GM12892 (cell line): ENCODE results near the gene NOXRED1.
"Not testable (repeated sequence)": the region's sequence is repeated elsewhere in the genome, so short reads cannot be mapped to it uniquely, and the experiment has no call there.

Experiments used
- DNase-seq: peaks from one replicate; pipeline ENCODE4 v3.0.0; 2011; ENCODE audit not compliant: insufficient read length
- FAIRE-seq: peaks from 2 replicates; lab custom pipeline; 2011; peaks lifted over from hg19 to GRCh38; lab: Jason Lieb, UNC
- POLR2A ChIP-seq: IDR thresholded peaks from 2 replicates; pipeline ENCODE4 v1.6.1; 2011; ENCODE audit warnings: low read depth, low read length, control low read depth
- POLR2AphosphoS5 ChIP-seq: IDR thresholded peaks from 2 replicates; pipeline ENCODE4 v1.6.1; 2011; ENCODE audit warnings: low read depth, low read length, control low read depth
- TAF1 ChIP-seq: IDR thresholded peaks from 2 replicates; pipeline ENCODE4 v1.6.1; 2011; ENCODE audit warnings: low read depth, mild to moderate bottlenecking, control low read depth, low read length, borderline replicate concordance

NOXRED1 gene

GRCh38 chr14:77455966-77456640, 32.8 kb upstream of the NOXRED1 start:
- FAIRE-seq (no peak), DNase-seq (no peak)
- TF ChIP-seq TAF1 (no peak), POLR2A (no peak)

- TF ChIP-seq TAF1 = no peak
- no peak for TF ChIP-seq POLR2AphosphoS5
- no peak for TF ChIP-seq POLR2A
- no peak for FAIRE-seq
Measured at GRCh38 chr14:77442196-77442595, 18.9 kb upstream of the NOXRED1 start.

DNA sequence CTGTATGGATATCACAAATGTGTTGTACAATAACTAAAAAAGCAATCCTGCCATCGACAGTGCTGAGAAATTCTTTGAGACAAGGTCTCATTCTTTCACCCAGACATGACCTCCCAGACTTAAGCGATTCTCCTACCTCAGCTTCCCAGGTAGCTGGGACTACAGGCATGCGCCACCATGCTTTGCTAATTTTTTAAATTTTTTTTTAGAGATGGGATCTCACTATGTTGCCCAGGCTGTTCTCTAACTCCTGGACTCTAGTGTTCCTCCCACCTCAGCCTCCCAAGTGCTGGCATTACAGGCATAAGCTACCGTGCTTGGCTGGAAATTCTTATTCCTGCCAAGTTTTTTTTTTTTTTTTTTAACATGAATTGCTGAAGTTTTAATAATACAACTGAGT, 16.5 kb upstream of the NOXRED1 start:
- DNase-seq = no peak
- FAIRE-seq = no peak
- TF ChIP-seq TAF1 (no peak), POLR2AphosphoS5 (no peak), POLR2A (no peak)

More at GRCh38 chr14:77442196-77442595, 18.9 kb upstream of the NOXRED1 start:
- no peak for DNase-seq

DNA sequence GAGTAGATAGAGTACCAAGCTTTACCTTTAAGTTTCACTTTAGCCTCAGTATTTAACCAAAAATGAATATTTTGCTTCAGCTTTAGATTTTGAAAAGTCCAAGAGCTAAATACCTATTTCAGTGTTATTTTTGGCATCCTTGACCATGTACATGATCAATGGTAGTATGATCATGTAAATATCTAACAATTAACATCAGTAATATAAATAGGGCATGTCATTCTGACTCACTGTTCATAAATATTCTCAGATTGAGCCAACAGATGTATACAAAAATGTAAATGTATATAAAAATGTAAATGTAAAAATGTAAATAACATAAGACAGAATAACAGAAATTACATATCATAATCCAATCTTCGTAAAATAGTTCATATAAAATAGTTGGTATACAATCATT, 15.3 kb upstream of the NOXRED1 start:
- TF ChIP-seq POLR2A (no peak), POLR2AphosphoS5 (no peak), TAF1 (no peak)
- FAIRE-seq (no peak), DNase-seq (no peak)

- DNase-seq (no peak), FAIRE-seq (no peak)
- TF ChIP-seq POLR2A (no peak), TAF1 (no peak), POLR2AphosphoS5 (no peak)
Measured at GRCh38 chr14:77436042-77436441, 12.7 kb upstream of the NOXRED1 start.

DNA sequence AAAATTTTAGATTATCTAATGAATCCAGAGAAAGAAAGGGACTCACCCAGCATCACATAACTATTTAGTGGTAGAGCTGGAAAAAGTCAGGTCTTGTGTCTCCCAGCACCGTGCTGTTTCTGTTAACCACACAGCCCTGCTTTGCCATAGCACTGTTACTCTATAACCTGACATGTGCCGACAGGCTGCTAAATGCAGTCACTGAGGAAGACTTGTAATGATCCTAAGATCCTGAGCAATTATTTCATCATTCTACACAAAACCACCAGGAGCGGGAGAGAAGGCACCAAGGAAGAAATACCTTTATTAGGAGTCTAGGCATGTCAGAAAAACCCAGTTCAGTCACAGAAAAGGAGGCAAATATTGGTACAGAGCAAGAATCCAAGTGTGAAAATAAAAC, 3.1 kb upstream of the NOXRED1 start:
- DNase-seq (no peak), FAIRE-seq (no peak)
- TF ChIP-seq TAF1 (no peak), POLR2AphosphoS5 (no peak), POLR2A (no peak)

GRCh38 chr14:77424862-77425261, 1.5 kb upstream of the NOXRED1 start:
- FAIRE-seq (no peak), DNase-seq (no peak)
- TF ChIP-seq POLR2AphosphoS5 = no peak
- no peak for TF ChIP-seq POLR2A
- no peak for TF ChIP-seq TAF1

GRCh38 chr14:77421201-77421600, 2.1 kb downstream of the NOXRED1 start:
- TF ChIP-seq POLR2A (no peak), POLR2AphosphoS5 (no peak), TAF1 (no peak)
- DNase-seq = no peak

GRCh38 chr14:77416836-77417235, 6.5 kb downstream of the NOXRED1 start:
- no peak for TF ChIP-seq POLR2AphosphoS5
- TF ChIP-seq TAF1 = no peak
- no peak for TF ChIP-seq POLR2A
- DNase-seq = no peak
- no peak for FAIRE-seq

More at GRCh38 chr14:77421201-77421600, 2.1 kb downstream of the NOXRED1 start:
- FAIRE-seq = no peak

- not testable (repeated sequence) for DNase-seq, FAIRE-seq
Measured at GRCh38 chr14:77416098-77416497, 7.2 kb downstream of the NOXRED1 start.

DNA sequence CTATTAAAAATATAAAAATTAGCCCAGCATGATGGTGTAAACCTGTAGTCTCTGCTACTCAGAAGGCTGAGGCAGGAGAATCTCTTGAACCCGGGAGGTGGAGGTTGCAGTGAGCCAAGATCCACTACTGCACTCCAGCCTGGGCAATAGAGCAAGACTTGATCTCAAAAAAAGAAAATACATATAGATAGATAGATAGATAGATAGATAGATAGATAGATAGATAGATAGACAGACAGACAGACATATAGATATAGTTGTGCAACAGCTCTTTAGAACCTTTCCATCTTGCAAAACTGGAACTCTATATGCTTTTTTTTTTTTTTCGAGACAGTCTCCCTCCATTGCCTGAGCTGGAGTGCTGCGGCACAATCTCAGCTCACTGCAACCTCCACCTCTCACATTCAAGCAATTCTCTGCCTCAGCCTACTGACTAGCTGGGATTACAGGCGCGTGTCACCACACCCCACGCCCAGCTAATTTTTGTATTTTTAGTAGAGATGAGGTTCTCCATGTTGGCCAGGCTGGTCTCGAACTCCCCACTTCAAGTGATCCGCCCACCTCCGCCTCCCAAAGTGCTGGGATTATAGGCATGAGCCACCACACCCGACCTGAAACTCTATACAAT, 7.8 kb downstream of the NOXRED1 start:
- FAIRE-seq, DNase-seq: not testable (repeated sequence)

DNA sequence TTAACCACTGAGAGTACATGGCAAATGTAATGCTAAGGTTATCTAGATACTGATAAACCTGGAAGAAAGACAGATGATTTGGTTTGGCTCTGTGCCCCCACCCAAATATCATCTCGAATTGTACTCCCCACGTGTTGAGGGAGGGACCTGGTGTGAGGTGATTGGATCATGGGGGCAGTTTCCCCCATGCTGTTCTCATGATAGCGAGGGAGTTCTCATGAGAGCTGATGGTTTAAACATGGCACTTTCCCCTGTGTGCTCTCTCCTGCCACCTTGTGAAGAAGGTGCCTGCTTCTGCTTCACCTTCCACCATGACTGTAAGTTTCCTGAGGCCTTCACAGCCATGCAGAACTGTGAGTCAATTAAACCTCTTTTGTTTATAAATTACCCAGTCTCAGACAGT, 14.2 kb downstream of the NOXRED1 start:
- TF ChIP-seq POLR2AphosphoS5 (no peak), TAF1 (no peak), POLR2A (no peak)
- FAIRE-seq (no peak), DNase-seq (no peak)
